ENCODE results near the gene CABP5.

Gene CABP5

GRCh38 chr19:48069435-48069834 lies 25.6 kb upstream of the CABP5 start:
- no peak for DNase-seq (ENCODE audit: low read depth)
- no peak for TF ChIP-seq CTCF (IDR thresholded peaks at IDR 0.05; ENCODE audit: insufficient read depth, low read depth, low read length, missing control alignments)
- H3K4me3 ChIP-seq (ENCODE audit: low read depth, low read length): no peak overlapping the region

DNA sequence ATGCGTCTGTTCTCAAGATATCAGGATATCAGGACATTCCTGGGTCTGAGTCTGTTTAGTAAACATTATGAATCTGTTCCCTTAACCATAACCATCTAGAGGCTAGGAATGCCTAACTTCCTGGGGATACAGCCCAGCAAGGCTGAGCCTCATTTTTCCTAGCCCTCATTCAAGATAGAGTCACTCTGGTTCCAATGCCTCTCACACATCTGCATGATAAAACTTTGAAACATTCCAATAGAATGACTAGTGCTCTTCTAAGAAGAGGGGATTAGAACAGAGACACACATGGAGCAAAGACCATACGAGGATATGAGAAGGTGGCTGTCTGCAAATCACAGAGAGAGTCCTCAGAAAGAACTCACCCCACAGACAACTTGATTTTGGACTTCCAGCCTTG lies 20.6 kb upstream of the CABP5 start:
- no peak for DNase-seq (ENCODE audit: low read depth)

GRCh38 chr19:48061401-48062344 lies 17.8 kb upstream of the CABP5 start:
- no peak for TF ChIP-seq CTCF (IDR thresholded peaks at IDR 0.05; ENCODE audit: insufficient read depth, low read depth, low read length, missing control alignments)
- H3K4me3 ChIP-seq (ENCODE audit: low read depth, low read length): no peak overlapping the region
- DNase-seq (ENCODE audit: low read depth): no peak

More for the DNA sequence above, 20.6 kb upstream of the CABP5 start:
- TF ChIP-seq CTCF (IDR thresholded peaks at IDR 0.05; ENCODE audit: insufficient read depth, low read depth, low read length, missing control alignments): no peak
- H3K4me3 ChIP-seq (ENCODE audit: low read depth, low read length): no peak overlapping the region

DNA sequence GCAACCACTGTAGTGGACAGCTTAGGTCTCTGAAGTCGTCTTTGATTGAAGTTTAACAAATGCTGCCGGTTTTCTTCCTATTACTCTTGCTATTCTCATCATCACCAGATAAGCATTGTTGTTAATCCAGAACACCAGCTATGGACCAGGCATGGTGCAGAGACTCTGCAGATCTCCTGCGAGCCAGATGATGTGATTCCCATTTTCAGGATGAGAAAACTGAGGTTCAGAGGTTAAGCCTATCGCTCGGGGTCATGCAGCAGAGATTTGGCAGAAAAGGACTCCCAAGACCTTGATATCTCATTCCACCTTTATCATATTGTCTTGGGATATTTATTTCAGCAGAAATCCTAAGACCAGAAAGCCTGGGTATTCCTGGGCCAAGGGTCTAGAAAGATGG lies 16.5 kb upstream of the CABP5 start:
- no peak for TF ChIP-seq CTCF (IDR thresholded peaks at IDR 0.05; ENCODE audit: insufficient read depth, low read depth, low read length, missing control alignments)
- DNase-seq (ENCODE audit: low read depth): no peak
- H3K4me3 ChIP-seq (ENCODE audit: low read depth, low read length): no peak overlapping the region

- H3K4me3 ChIP-seq (ENCODE audit: low read depth, low read length): no peak overlapping the region
- no peak for TF ChIP-seq CTCF (IDR thresholded peaks at IDR 0.05; ENCODE audit: insufficient read depth, low read depth, low read length, missing control alignments)
- DNase-seq (ENCODE audit: low read depth): no peak
Observed at GRCh38 chr19:48059331-48059730, 15.5 kb upstream of the CABP5 start.

DNA sequence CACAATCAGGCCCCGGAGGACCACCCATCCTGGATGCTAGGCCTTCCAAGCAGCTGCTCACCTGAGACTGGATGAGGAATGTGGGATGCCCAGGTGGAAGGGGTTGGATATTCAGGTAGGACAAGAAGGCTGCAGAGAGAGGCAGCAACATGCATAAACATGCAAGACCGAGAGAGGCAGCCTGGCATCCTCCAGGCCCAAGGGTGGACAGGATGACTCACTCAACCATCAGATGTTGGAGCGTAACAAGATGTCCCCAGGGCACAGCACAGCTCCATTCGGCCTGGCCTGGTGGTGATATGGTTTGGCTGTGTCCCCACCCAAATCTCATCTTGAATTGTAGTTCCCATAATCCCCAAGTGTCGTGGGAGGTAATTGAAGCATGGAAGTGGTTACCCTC lies 10.0 kb upstream of the CABP5 start:
- no peak overlapping the region for H3K4me3 ChIP-seq (ENCODE audit: low read depth, low read length)
- no peak for TF ChIP-seq CTCF (IDR thresholded peaks at IDR 0.05; ENCODE audit: insufficient read depth, low read depth, low read length, missing control alignments)
- DNase-seq (ENCODE audit: low read depth): no peak
